Endothelial cell of umbilical vein (primary cell): ENCODE measurements around the gene MT1F. TPM values are rescaled to one million over a fixed set of nuclear protein-coding genes. Genes with fewer than 3 reads are reported as not detected.

Source experiments
- BruUV-seq: library from RNA; stranded (reverse); fragments of 400-500 nt; replicated peaks from 2 replicates; lab custom pipeline; 2021; lab: Mats Ljungman, UMichigan
- CTCF ChIA-PET: fragments of 300-600, 350-600 bp; sonication (Branson Sonifier 250); formaldehyde crosslinking; loops from one replicate; lab custom pipeline; 2021; ENCODE audit warnings: antibody characterized with exemption, inconsistent platforms; lab: Charles Lee
- POLR2A ChIA-PET: fragments of 300-600, 350-600 bp; sonication (Branson Sonifier 250); formaldehyde crosslinking; loops from one replicate; lab custom pipeline; 2021; ENCODE audit warnings: antibody characterized with exemption, inconsistent platforms; lab: Charles Lee
- DNase-seq: peaks from one replicate; pipeline ENCODE4 v3.0.0-alpha.2; 2011; ENCODE audit warnings: low read depth, low spot score
- FAIRE-seq: peaks from 2 replicates; lab custom pipeline; 2011; peaks lifted over from hg19 to GRCh38; lab: Jason Lieb, UNC
- H2AFZ ChIP-seq: 2 replicates; pipeline ENCODE4 v1.6.0; 2012; ENCODE audit warnings: low read depth, low read length, control low read depth, inconsistent platforms
- H3K27ac ChIP-seq: 2 replicates; pipeline ENCODE4 v1.5.1; 2011; ENCODE audit warnings: low read depth, mild to moderate bottlenecking, control low read depth, low read length, moderate library complexity; ENCODE audit not compliant: insufficient read depth
- H3K27me3 ChIP-seq, 2 experiments: 2 replicates each; pipeline versions ENCODE4 v1.6.0 to v1.6.1; 2011; ENCODE audit warnings: low read length in 2 of 2, mixed read lengths in 1 of 2; ENCODE audit not compliant: control insufficient read depth in 2 of 2, insufficient read depth in 2 of 2
- H3K36me3 ChIP-seq, 2 experiments: 2 replicates in 1 of 2; 3 replicates in 1 of 2; pipeline ENCODE4 v1.5.1; 2011; ENCODE audit warnings: low read length in 2 of 2, mild to moderate bottlenecking in 1 of 2, moderate library complexity in 1 of 2; ENCODE audit not compliant: control insufficient read depth in 2 of 2, insufficient read depth in 2 of 2; ENCODE audit errors: extremely low read depth in 1 of 2
- H3K4me1 ChIP-seq: 3 replicates; pipeline ENCODE4 v1.5.1; 2011; ENCODE audit warnings: mild to moderate bottlenecking, low read length; ENCODE audit not compliant: control insufficient read depth, insufficient read depth; ENCODE audit errors: extremely low read depth
- H3K4me2 ChIP-seq: 2 replicates; pipeline ENCODE4 v1.6.1; 2011; ENCODE audit warnings: low read length, control low read depth, mixed read lengths; ENCODE audit not compliant: insufficient read depth
- H3K4me3 ChIP-seq, 3 experiments: fragments of 200-600 bp in 1 of 3; sonication (generic), shearing (Covaris generic) in 1 of 3; replicated peaks in 1 of 3; 2 replicates each; pipeline ENCODE4 v1.5.1; 2011 to 2016; ENCODE audit warnings: control low read depth in 3 of 3, low read length in 3 of 3, mild to moderate bottlenecking in 2 of 3, inconsistent platforms in 1 of 3, low read depth in 1 of 3, moderate library complexity in 1 of 3; ENCODE audit not compliant: insufficient read depth in 1 of 3
- H3K79me2 ChIP-seq: 2 replicates; pipeline ENCODE4 v1.6.0; 2012; ENCODE audit warnings: low read length, inconsistent platforms; ENCODE audit not compliant: control insufficient read depth, insufficient read depth
- H3K9ac ChIP-seq: replicated peaks from 2 replicates; pipeline ENCODE3; 2011; ENCODE audit warnings: low read length, control low read depth; ENCODE audit not compliant: insufficient read depth; ENCODE audit errors: extremely low read depth
- H3K9me1 ChIP-seq: replicated peaks from 3 replicates; pipeline ENCODE4 v1.6.0; 2011; ENCODE audit warnings: mild to moderate bottlenecking, low read length; ENCODE audit not compliant: control insufficient read depth, insufficient read depth; ENCODE audit errors: extremely low read depth
- H3K9me3 ChIP-seq: replicated peaks from 2 replicates; pipeline ENCODE4 v1.5.1; 2012; ENCODE audit warnings: low read length, inconsistent platforms; ENCODE audit not compliant: control insufficient read depth, insufficient read depth
- H4K20me1 ChIP-seq: replicated peaks from 2 replicates; pipeline ENCODE3; 2011; ENCODE audit warnings: mild to moderate bottlenecking, low read length; ENCODE audit not compliant: control insufficient read depth, insufficient read depth; ENCODE audit errors: extremely low read depth
- CTCF ChIP-seq, 2 donors: IDR thresholded peaks; 1 replicate in 1 of 2; 2 replicates in 1 of 2; pipeline ENCODE4 v1.5.1; 2011; ENCODE audit warnings: low read length in 2 of 2, mild to moderate bottlenecking in 2 of 2, moderate library complexity in 2 of 2, control low read depth in 1 of 2, inconsistent platforms in 1 of 2, low read depth in 1 of 2; ENCODE audit not compliant: insufficient read depth in 1 of 2; ENCODE audit errors: extremely low read depth in 1 of 2
- EZH2 ChIP-seq: IDR thresholded peaks from 2 replicates; pipeline ENCODE4 v1.6.1; 2012; ENCODE audit warnings: borderline replicate concordance, low read depth, mild to moderate bottlenecking, moderate library complexity, low read length, inconsistent platforms; ENCODE audit not compliant: severe bottlenecking
- FOS ChIP-seq: IDR thresholded peaks from 2 replicates; pipeline ENCODE4 v1.6.1; 2011; ENCODE audit warnings: mild to moderate bottlenecking, low read length, moderate library complexity, borderline replicate concordance; ENCODE audit not compliant: insufficient read depth
- GATA2 ChIP-seq: IDR thresholded peaks from 2 replicates; pipeline ENCODE4 v1.7.0; 2011; ENCODE audit warnings: low read depth, mild to moderate bottlenecking, moderate library complexity, mixed read lengths, low read length; ENCODE audit not compliant: insufficient read length, insufficient read depth
- JUN ChIP-seq: IDR thresholded peaks from 2 replicates; pipeline ENCODE4 v1.6.1; 2011; ENCODE audit warnings: borderline replicate concordance, low read depth; ENCODE audit not compliant: insufficient read length, insufficient read depth
- MAX ChIP-seq: IDR thresholded peaks from 2 replicates; pipeline ENCODE4 v1.6.1; 2011; ENCODE audit not compliant: insufficient read depth, insufficient read length
- MYC ChIP-seq: IDR thresholded peaks from one replicate; pipeline ENCODE4 v1.6.1; 2011; ENCODE audit warnings: mild to moderate bottlenecking, low read depth, low read length
- POLR2A ChIP-seq: IDR thresholded peaks from 2 replicates; pipeline ENCODE4 v1.6.1; 2012; ENCODE audit warnings: low read depth, mild to moderate bottlenecking, control low read depth, low read length
- POLR2AphosphoS5 ChIP-seq: IDR thresholded peaks from 2 replicates; pipeline ENCODE4 v1.6.1; 2012; ENCODE audit warnings: low read depth, mild to moderate bottlenecking, control low read depth, low read length, moderate library complexity; ENCODE audit not compliant: insufficient read depth
- dilution Hi-C: fragments of 300-500 bp; cut with MboI; formaldehyde crosslinking; loops from one replicate; pipeline ENCODE4 v1.15.0; 2019; ENCODE audit warnings: low sequenced_read_pairs; ENCODE audit not compliant: extremely low pct_ligation_motif_present
- intact Hi-C: fragments of 100-400 bp; cut with micrococcal nuclease; formaldehyde crosslinking; loops from one replicate; pipeline ENCODE4 v1.10.0; 2022
- polyA plus RNA-seq, 4 experiments: library from polyadenylated mRNA; depleted of rRNA in 3 of 4; stranded (reverse) in 3 of 4; unstranded in 1 of 4; fragments of >200 nt; gene quantifications; 2 replicates each; pipeline versions ENCODE4 v1.2.1 to v1.2.3, GENCODE V29; 2011 to 2012; ENCODE audit warnings: missing spikeins in 1 of 4
- total RNA-seq: library from RNA; stranded (reverse); gene quantifications from 2 replicates; pipeline ENCODE4 v1.2.3, GENCODE V29; 2021

The MT1F gene
- total and polyA plus RNA-seq, 2 donors (not counting 3 experiments of a cell fraction or from before 2014, with no cell fraction given) = 2.2 to 2.6 TPM

- no peak for FAIRE-seq
- no peak overlapping the region for H3K4me2 ChIP-seq
- H3K4me3 ChIP-seq = no peak overlapping the region
- H3K79me2 ChIP-seq = no peaks in the 10 kb centered on the region
- no peaks in the 10 kb centered on the region for H3K27me3 ChIP-seq
- H2AFZ ChIP-seq = no peak overlapping the region
- H3K9me1 ChIP-seq = no peaks in the 10 kb centered on the region
- POLR2A ChIA-PET = no interaction called here
- dilution Hi-C loops = no loop called here
- no peaks in the 10 kb centered on the region for H3K36me3 ChIP-seq
- BruUV-seq = no TSS peak
- intact Hi-C loops = no loop called here
- TF ChIP-seq GATA2 = no peak
- TF ChIP-seq MAX = no peak
- TF ChIP-seq JUN = no peak
- no peak for TF ChIP-seq POLR2AphosphoS5
- no peak for TF ChIP-seq POLR2A
- no peak for TF ChIP-seq EZH2
- TF ChIP-seq CTCF (IDR thresholded peaks at IDR 0.05; ENCODE audit: extremely low read depth in 1 of 2, insufficient read depth in 1 of 2, low read depth in 1 of 2, low read length in 2 of 2) = no peak
- no peak for TF ChIP-seq FOS
- no peak for TF ChIP-seq MYC
- no peak overlapping the region for H3K9ac ChIP-seq
- H3K27ac ChIP-seq = no peak overlapping the region
- H4K20me1 ChIP-seq = no peaks in the 10 kb centered on the region
- H3K9me3 ChIP-seq = no peaks in the 10 kb centered on the region
- CTCF ChIA-PET = interaction anchor here (0.8 to 1.7 kb wide), 2 partner anchors 13 to 46 kb away, joined by 5 read pairs; no protein-coding TSS in a partner anchor
- DNase-seq = no peak
- H3K4me1 ChIP-seq = no peaks in the 10 kb centered on the region
Measured at GRCh38 chr16:56689171-56689570, 31.4 kb downstream of the MT1F start.
